ENCODE measurements around the gene FAM83E.

GRCh38 chr19:48616491-48617056 is 1.7 kb upstream of the FAM83E start:
- no peak for TF ChIP-seq JUND (IDR thresholded peaks at IDR 0.05; ENCODE audit: low read length)
- TF ChIP-seq POLR2A (IDR thresholded peaks at IDR 0.05; ENCODE audit: control extremely low read depth in 1 of 2, low read depth in 2 of 2, low read length in 2 of 2) = 0 out of 3 replicates have a peak, but pooled peaks of 1 of the 2 experiments have one; percentile 31
- TF ChIP-seq KDM1A (IDR thresholded peaks at IDR 0.05; ENCODE audit: borderline replicate concordance, low read length) = no peak
- no peak for TF ChIP-seq BRCA1 (IDR thresholded peaks at IDR 0.05; ENCODE audit: low read depth, low read length)
- no peak for TF ChIP-seq SUZ12 (IDR thresholded peaks at IDR 0.05; ENCODE audit: low read length)
- TF ChIP-seq CTCF (IDR thresholded peaks at IDR 0.05; ENCODE audit: control extremely low read depth in 1 of 3, insufficient read depth in 1 of 3, low read depth in 1 of 3, low read length in 3 of 3) = no peak
- no peak for TF ChIP-seq ATF3 (IDR thresholded peaks at IDR 0.05; ENCODE audit: insufficient read depth, low read depth, low read length)
- no peak for TF ChIP-seq TAF7 (optimal IDR thresholded peaks at IDR 0.05; ENCODE audit: borderline replicate concordance, low read depth, low read length)
- no peak for TF ChIP-seq YY1 (IDR thresholded peaks at IDR 0.05; ENCODE audit: low read depth, low read length)
- TF ChIP-seq POLR2AphosphoS5 (IDR thresholded peaks at IDR 0.05; ENCODE audit: low read depth, low read length) = peak; percentile 52; the same call in 1 of the 2 replicates
- no peak for TF ChIP-seq RBBP5 (IDR thresholded peaks at IDR 0.05; ENCODE audit: borderline replicate concordance, low read depth, low read length)
- no peak for TF ChIP-seq CREB1 (IDR thresholded peaks at IDR 0.05)
- no peak for TF ChIP-seq NRF1 (IDR thresholded peaks at IDR 0.05; ENCODE audit: low read depth, low read length)
- TF ChIP-seq RFX5 (IDR thresholded peaks at IDR 0.05; ENCODE audit: borderline replicate concordance, low read depth, low read length) = no peak
